NCI-H1694 (cell line): Measurements from ENCODE around the gene HNRNPF.

Source experiments
- DNase-seq: peaks from one replicate; lab custom pipeline; 2025; lab: John Stamatoyannopoulos, UW

HNRNPF gene

DNA sequence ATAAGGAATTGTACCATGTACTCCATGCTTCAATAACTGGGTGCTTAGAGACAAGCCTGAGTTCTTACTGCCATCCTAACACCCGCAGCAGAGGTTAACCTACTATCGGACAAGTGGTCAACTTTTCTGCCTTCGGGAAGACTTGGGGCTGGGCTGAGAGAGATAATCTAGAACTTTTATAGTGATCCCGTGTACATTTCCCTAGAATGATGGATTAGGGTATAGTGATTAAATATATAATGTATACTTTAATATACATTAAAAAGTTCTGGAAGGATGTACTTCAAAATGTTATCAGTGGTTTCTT lies 12.2 kb upstream of the HNRNPF start:
- no peak for DNase-seq

DNA sequence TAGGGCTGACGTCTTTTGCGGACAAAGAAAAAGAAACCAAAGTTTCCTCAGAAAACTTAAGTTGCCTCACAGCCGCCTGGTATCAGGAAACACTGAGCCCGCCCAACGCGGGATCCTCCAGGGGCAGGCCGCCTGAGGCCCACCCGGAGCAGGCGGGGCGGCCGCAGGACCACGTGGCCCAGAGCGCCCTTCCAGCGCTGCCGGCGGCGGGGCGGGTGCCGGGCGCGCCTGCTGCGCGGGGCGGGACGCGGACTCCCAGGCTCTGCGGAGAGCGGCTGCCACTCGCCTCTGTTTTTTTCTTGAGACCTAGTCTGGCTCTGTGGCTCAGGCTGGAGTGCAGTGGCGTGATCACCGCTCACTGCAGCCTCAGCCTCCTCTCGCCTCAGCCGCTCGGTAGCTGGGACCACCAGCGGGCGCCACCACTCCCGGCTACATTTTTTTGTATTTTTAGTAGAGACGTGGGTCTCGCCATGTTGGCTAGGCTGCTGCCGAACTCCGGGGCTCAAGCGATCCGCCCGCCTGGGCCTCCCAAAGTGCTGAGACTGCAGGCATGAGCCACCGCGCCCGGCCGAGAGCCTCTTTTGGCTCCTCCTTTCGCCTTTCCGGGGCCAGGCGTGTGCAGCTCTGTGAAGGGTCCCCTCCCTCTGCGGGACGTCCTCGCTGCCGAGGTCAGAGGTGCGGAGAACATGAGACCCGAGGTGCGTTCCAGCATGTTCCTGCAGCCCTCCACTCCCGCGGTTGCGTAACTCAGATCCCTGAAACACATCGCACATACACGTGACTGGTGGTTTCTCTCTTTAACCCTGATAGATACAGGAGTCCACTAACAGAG lies 11.6 kb upstream of the HNRNPF start:
- DNase-seq = peak; percentile 13

DNA sequence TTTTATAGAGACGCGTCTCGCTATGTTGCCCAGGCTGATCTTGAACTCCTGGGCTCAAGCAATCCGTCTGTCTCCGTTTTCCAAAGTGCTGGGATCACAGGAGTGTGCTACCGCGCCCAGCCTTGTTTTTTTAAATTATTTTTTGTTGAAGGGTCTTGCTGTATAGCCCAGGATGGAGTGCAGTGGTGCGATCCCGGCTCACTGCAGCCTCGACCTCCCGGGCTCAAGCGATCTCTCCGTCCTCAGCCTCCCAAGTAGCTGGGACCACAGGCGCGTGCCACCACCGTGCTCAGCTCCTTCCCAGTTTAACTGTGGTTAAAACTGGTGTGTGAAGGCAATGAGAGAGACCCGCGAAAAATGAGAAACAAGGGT lies 11.0 kb upstream of the HNRNPF start:
- no peak for DNase-seq

DNA sequence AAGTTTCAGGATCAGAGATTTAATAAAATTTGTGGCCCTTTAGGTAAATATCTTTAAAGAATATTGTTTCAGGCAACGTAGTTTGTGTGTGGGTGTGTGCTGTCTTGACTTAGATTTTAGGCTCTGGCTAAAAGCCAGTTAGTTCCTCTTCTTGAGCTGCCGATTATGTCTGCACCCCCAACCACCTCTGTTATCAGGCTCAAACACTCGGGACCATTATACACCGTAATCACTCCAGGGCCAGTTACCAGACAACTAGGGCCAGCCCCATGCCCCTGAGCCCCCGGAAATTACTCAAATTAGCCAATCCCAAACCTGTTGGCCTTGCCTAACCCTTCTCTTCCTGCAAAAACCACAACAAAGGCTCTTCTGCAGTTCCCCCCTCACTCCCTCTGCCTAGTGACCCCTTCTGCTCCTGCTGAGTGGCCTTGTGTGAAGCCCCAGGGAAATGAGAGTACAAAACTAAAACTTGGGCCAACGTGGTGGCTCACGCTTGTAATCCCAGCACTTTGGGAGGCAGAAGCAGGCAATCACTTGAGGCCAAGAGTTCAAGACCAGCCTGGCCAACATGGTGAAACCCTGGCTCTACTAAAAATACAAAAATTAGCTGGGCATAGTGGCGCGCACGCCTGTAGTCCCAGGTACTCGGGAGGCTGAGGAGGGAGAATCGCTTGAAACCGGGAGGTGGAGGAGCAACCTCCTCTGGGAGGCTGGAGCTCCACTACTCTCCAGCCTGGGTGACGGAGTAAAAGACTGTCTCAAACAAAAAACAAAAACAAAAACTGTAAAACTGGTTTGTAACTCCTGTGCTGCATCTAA lies 9.2 kb upstream of the HNRNPF start:
- DNase-seq = no peak

DNA sequence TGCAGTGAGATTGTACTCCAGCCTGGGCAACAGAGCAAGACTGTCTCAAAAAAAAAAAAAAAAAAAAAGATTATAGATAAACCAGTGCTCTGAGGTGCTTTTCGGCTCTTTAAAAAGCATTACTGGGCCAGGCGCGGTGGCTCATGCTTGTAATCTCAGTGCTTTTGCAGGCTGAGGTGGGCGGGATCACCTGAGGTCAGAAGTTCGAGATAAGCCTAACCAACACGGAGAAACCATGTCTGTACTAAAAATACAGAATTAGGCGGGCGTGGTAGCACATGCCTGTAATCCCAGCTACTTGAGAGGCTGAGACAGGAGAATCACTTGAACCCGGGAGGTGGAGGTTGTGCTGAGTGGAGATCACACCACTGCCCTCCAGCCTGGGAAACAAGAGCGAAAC lies 6.6 kb upstream of the HNRNPF start:
- DNase-seq = no peak

DNA sequence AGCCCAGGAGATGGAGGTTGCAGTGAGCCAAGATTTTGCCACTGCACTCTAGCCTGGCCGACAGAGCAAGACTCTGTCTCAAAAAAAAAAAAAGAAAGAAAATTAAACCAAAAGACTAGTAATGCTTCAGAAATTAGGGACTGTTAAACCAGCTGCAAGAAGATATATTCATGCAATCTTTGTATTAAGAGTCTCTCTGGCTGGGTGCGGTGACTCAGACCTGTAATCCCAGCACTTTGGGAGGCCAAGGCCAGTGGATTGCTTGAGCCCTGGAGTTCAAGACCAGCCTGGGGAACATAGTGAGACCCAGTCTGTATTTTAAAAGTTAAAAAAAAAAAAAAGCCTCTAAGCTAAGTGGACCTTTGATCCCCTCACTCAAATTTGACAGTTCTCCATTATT lies 2.5 kb upstream of the HNRNPF start:
- no peak for DNase-seq

DNA sequence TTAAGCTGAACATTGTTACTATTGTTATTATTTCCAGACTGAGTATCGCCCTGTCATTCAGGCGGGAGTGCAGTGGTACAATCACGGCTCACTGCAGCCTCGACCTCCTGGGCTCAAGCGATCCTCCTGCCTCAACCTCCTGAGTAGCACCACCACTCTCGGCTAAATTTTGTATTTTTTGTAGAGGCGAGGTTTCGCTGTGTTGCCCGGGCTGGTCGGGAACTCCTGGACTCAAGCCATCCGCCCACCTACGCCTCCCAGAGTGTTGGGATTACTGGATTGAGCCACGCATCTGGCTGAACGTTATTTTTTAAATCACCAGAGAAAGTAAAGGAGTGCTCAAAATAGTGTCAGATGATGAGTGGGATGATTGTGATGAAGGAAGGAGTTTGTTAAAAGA lies 1.4 kb upstream of the HNRNPF start:
- no peak for DNase-seq

DNA sequence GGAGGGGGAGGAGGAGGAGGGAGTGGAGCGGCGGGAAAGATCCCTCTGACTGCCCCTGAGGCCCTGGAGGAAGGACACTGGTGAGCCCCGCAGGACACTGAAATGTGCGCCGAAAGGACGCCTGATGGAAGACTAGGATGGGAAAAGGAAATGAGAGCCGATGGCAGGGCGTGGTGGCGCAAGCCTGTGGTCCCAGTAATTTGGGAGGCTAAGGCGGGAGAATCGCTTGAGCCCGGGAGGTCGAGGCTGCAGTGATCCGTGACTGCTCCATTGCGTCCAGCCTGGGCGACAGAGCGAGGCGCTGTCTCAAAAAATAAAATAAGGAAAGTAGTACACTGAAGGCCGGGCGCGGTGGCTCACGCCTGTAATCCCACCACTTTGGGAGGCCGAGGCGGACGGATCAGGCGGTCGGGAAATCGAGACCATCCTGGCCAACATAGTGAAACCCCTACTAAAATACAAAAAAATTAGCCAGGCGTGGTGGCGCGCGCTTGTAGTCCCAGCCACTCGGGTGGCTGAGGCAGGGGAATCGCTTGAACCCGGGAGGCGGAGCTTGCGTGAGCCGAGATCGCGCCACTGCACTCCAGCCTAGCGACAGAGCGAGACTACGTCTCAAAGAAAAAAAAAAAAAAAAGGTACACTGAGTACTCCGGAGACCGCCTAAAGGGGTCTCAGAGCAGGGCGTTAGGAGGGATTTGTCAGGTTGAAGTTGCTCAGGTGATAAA lies 561 bp upstream of the HNRNPF start:
- DNase-seq = no peak

DNA sequence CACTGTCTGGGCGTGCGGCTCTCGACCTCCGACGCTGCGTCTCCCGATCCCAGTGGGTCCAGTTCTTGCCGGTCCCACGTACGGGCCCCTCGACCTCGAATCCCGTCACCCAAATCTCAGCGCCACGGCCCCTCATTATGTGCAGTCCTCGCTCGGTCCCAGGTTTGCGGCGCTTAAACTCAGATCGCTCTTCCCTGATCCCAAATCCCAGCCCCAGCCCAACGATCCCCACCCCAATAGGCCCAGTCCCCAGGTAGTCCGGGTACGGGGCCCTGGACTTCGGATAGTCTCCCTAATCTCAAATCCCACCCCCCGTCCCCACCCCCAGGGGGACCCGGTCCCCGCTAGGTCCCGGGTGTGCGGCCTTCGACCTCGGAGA lies 666 bp downstream of the HNRNPF start:
- no peak for DNase-seq

DNA sequence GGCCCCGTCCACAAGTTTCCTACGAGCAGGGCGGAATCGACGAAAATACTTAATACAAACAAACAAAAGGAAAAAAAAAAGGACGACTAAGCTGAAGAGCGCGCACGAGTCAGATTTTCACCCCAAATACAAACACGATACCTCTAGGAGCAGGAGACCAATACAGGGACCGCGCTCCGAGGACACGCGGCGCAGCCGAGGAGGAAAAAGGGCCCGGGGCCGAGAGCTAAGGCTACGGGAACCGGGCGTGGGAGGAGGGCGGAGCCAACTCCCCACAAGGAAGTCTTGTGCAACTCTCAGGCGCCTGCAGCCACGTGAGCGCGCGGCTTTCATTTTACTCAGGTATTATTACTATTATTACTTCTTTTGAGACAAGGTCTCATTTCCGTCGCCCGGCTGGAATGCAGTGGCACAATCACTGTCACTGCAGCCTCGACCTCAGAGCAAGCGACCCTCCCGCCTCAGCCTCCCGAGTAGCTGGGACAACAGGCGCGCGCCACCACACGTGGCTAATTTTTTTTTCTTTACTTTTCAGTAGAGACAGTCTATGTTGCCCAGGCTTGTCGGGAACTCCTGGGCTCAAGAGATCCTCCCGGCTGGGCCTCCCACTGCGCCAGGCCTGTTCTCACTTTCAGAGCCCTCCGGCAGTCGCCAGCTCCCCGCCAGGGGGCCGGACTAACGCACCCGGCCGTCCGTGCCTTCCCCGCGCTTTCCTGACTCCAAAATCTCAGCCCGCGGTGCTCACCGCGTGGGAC lies 1.2 kb downstream of the HNRNPF start:
- peak; percentile 42 for DNase-seq

DNA sequence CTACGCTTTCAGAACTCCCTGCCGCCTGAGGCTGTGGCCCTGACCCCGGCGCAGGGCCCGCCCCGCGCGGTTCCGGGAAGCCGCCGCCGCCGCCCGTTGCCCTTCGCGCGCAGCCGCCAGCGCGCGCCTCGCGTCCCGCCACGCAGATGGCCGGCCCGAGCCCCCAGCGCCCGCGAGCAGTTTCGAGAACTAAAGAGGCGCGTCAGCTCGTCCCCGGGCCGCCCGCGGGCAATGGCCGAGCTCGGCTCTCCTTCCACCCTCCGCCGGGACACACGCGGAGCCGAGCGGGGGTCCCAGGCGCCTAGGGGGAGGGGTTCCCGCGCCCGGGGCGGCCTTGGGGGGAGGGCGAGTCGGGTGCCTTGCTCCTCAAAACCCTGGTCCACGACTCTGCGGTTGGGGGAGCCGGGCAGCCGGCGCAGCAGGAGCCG lies 1.8 kb downstream of the HNRNPF start:
- no peak for DNase-seq

DNA sequence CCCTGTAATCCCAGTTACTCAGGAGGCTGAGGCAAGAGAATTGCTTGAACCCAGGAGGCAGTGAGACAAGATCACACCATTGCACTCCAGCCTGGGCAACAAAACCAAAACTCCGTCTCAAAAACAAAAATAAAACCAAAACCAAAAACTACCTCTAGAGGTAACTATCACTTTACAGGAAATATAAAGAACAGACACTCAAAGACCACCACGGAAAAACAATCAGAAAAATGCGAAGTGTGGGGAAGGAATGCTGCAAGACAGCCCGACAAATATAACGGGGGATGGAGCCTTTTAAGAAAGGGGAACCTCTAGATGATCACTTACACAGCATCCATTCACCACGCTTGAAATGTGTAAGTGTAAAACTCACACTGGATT lies 4.3 kb downstream of the HNRNPF start:
- DNase-seq = no peak

DNA sequence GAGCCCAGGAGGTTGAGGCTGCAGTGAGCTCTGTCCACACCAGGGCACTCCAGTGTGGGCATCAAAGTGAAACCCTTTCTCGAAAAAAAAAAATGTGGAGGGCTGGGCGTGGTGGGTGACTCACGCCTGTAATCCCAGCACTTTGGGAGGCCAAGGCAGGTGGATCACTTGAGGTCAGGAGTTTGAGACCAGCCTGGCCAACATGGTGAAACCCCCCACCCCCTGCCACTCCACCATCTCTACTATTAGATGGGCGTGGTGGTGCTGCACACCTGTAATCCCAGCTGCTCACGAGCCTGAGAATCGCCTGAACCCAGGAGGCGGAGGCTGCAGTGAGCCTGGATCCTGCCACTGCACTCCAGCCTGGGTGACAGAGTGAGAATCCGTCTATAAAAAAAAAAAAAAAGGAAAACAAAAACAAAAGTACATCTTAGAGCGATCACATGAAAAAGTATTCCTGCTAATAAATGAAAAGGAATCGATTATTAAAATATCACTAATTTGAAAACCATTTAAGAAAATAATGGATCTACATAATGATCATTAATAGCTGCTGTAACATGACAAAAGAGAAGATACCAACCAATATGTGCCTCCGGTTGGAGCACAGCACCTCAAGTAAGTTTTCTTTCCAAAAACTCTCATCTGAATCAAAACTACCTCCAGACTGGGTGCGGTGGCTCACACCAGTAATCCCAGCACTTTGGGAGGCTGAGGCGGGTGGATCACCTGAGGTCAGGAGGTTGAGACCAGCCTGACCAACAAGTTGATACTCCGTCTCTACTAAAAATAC lies 4.9 kb downstream of the HNRNPF start:
- no peak for DNase-seq

DNA sequence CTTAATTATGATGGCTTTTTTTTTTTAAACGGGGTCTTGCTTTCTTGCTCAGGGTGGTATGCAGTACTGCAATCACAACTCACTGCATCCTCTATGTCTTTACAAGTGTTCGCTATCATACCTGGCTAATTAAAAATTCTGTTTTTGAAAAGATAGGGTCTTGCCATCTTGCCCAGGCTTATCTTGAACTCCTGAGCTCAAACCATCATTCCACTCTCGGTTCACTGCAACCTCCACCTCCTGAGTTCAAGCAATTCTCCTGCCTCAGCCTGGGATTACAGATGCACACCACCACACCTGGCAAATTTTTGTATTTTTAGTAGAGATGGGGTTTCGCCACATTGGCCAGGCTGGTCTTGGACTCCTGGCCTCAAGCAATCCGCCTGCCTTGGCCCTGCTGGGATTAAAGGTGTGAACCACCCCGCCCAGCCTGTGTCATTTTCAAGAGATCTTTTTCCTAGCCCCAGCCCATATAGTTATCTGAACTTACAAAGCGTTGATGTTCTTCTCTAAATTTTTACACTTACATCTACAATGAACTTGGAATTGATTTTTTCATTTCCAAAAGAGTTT lies 6.0 kb downstream of the HNRNPF start:
- no peak for DNase-seq

DNA sequence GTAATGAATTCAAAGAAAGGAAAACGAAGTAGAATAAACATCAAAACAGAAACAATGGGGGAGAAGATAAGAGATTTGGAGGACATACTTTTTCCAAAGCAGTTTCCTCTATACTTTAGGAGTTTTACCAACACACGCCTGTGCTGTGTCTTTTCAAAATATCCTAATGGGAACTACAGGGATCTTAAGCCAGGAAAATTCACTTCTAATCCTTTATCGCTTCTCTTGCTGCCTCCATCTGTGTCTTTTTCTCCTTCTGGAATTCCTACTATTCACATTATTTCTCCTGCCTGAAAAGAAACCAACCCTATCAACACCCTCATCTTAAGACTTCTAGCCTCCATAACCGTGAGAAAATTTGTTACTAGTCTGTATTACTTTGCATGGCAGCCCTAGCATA lies 6.8 kb downstream of the HNRNPF start:
- no peak for DNase-seq

DNA sequence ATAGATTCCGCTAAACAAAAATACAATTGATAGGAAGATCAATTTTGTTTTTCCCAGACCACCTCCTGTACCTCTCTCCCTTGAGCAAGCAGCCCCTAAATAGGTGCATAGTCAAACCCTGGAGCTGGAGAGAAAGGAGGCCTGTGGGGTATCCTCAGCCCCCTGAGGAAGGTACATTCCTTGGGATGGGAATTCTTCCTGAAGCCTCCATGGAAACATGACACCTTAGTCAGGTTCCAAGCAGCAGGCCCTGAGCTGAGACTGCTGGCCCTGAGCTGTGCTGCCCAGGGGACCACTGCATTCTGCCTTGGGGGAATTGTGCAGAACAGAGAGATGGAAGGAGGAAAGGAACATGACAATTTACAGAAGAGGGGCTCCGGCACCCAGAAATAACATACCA lies 7.4 kb downstream of the HNRNPF start:
- DNase-seq = no peak

DNA sequence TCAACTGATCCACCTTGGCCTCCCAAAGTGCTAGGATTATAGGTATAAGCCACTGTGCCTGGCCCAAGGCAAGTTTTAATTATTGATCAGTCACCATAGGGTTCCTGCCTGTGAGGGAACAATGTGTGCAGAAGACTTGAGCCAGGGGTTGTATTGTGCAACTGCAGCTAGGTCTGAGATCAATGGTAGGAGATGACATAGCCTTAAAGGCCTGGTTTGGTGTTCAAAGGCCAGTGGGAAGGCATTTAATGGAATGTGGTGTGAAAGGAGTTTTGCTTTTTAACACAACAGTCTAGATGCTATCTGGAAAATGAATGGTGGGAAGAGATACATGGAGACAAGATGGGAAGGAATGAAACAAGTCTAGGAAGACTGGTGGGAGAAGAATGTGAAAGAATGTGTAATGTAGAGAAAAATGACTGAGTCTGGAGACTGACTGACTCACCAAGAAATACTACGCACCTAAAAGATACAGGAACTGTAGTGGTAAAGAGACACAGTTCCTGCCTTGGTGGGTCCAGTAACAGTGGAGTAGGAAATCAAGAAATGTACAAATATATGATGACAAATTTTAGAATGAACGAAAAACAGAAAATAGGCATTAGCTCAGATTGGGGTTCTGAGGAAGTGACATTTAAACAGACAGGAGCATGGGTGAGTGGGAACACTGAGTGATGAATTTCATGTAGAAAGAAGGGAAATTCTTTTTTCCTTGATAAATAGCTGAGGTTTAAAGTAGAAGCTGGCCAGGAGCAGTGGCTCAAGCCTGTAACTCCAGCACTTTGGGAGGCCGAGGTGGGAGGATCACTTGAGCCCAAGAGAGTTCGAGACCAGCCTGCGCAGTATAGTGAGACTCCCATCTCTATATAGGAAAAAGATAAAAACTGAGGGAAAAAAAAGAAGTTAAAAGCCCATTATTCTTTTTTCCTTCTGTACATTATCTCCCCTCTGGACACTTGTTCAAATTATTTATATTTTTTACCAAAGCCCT lies 9.4 kb downstream of the HNRNPF start:
- DNase-seq = no peak

DNA sequence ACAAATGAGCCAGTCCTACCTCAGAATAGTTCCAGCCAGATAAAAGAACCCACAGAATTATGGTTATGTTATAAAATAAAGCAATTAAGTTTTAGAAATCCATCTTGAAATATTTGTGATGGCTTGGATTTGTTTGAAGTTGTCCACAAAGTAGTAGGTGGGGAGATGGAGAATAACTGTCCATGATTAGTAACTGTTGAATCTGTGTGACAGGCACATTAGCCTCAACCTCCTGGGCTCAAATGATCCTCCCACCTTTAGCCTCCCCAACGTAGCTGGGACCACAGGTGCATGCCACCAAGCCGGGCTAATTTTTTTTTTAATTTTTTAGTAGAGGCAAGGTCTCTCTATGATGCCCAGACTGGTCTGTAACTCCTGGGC lies 10.1 kb downstream of the HNRNPF start:
- DNase-seq = no peak

DNA sequence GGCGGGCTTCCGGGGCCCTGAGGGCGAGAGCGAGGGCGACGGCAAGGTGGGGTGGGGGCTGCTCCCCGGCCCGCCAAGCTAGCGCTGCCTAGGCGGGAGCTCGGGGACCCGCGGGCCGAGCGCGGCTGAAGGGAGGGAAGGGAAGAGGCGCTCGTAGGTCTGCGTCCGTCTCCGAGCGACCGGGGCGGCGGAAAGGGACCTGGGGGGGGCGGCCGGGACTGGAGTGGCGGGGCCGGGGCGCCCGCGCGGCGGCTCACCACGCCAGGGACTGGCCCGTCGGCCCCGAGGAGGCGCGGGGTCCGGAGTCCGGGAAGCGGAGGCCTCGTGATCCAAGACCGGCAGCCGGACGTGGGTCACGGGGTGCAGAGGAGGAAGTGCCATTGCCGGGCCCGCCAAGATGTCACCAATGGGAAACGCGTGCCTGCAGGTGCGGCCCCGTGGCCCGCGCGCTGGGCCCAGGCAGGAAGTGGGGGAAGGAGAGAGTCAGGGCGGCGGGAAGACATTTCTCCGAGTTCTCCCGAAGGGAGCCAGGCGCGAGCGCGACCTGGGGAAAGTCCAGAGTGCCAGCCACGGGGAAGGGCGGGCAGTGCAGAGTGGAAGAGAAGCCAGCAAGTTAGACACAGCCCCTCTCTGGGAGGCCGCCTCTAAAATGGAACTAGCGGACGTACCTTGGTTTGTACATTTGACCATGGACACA lies 11.9 kb downstream of the HNRNPF start:
- DNase-seq = peak; percentile 33
